NCI-H146 treated with DMSO at 0.1 percent for 48 hours (cell line): ENCODE data around the gene SIPA1.
A peak's percentile ranks its signal among the peaks of the same experiment; 100 is the strongest.

ENCODE experiments used
- DNase-seq: peaks from one replicate; lab custom pipeline; 2025; ENCODE audit not compliant: unreplicated experiment; lab: John Stamatoyannopoulos, UW

The SIPA1 gene

GRCh38 chr11:65642014-65642671, 4.2 kb downstream of the SIPA1 start:
- DNase-seq = no peak

- no peak for DNase-seq
These were observed 6.1 kb downstream of the SIPA1 start for GRCh38 chr11:65643971-65644370.

- no peak for DNase-seq
These were observed 6.9 kb downstream of the SIPA1 start for GRCh38 chr11:65644837-65645236.

DNA sequence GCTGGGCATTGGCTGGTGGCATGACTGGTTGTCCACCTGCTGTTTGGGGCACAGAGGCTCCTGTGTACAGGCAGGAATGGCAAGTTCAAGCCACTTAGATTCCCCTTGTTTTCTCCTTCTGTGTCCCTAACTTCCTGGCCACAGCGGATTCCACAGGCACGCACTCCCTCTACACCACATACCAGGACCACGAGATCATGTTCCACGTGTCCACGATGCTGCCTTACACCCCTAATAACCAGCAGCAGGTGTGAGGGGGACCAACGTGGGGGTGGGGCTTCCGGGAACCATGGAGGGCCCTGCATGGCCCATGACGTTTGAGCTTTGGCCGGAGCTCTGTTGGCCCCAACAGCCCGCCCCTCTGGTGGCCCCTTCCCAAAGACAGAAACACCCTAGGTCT, 7.8 kb downstream of the SIPA1 start:
- DNase-seq = no peak

DNA sequence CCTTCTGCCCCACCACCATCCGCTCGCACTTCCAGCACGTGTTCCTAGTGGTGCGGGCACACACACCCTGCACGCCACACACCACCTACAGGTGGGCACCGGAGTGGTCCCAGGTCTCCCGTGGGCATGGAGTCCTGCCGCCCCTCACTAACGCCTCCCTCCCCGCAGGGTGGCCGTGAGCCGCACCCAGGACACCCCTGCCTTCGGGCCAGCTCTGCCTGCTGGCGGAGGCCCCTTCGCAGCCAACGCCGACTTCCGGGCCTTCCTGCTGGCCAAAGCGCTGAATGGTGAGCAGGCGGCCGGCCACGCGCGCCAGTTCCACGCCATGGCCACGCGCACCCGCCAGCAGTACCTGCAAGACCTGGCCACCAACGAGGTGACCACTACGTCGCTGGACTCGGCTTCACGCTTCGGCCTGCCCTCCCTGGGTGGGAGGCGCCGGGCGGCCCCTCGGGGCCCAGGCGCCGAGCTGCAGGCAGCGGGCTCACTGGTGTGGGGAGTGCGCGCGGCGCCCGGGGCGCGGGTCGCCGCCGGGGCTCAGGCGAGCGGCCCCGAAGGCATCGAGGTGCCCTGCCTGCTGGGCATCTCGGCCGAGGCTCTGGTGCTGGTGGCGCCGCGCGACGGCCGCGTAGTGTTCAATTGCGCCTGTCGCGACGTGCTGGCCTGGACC, 8.5 kb downstream of the SIPA1 start:
- DNase-seq = no peak

GRCh38 chr11:65646958-65647701, 9.2 kb downstream of the SIPA1 start:
- DNase-seq = no peak

- DNase-seq = no peak
These were observed 11.1 kb downstream of the SIPA1 start for GRCh38 chr11:65648997-65649493.

- no peak for DNase-seq
These were observed 12.0 kb downstream of the SIPA1 start for GRCh38 chr11:65649656-65650546.

- DNase-seq = no peak
These were observed 12.8 kb downstream of the SIPA1 start for GRCh38 chr11:65650547-65651338.

- no peak for DNase-seq
These were observed 13.4 kb downstream of the SIPA1 start for GRCh38 chr11:65651339-65651588.

DNA sequence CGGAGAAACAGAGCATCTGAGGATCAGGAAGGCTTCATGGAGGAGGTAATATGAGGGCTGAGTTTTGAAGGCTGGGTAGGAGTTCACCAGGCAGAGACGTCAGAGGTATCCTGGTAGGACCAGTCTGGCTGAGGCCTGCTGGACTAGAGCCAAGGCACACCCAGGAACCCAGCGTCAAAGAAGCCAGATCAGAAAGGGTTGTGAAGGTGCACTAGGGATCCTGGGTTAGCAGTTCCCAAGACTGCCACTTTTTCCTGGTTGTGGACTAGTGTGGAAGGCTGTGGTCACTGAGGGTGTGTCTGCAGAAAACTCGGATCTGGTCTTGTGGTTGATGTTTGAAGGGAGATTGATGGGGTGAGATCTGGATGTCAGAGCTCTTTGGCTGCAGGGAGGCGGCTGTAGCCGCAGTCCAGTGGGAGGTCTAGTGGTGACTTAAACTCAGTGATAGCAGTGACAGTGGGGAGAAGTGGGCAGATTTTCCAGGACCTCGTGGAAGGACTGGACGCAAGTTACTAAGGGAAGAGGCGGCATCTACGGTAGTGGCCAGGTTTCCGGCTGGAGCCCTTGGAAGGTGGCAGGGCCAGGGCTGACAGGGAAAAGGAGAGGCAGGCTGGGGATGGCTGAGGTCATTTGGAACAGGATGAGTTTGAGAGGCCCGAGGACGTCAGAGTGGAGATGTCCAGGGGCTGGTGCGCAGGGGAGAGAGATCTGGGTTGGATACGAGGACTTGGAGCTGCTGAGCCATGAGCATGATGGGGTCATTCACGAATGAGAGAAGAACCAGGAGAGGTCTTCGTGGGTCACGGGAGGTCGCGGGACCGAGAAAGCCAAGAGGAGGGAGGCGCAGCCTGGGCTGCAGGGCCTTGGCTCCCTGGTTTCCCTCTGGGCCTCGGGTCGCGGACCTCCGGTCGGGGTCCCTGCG, 13.9 kb downstream of the SIPA1 start:
- no peak for DNase-seq

- DNase-seq = peak; percentile 74
These were observed 14.8 kb downstream of the SIPA1 start for GRCh38 chr11:65652511-65653228.

- DNase-seq = no peak
These were observed 15.6 kb downstream of the SIPA1 start for GRCh38 chr11:65653229-65654225.

GRCh38 chr11:65654375-65655349, 16.8 kb downstream of the SIPA1 start:
- DNase-seq = no peak

DNA sequence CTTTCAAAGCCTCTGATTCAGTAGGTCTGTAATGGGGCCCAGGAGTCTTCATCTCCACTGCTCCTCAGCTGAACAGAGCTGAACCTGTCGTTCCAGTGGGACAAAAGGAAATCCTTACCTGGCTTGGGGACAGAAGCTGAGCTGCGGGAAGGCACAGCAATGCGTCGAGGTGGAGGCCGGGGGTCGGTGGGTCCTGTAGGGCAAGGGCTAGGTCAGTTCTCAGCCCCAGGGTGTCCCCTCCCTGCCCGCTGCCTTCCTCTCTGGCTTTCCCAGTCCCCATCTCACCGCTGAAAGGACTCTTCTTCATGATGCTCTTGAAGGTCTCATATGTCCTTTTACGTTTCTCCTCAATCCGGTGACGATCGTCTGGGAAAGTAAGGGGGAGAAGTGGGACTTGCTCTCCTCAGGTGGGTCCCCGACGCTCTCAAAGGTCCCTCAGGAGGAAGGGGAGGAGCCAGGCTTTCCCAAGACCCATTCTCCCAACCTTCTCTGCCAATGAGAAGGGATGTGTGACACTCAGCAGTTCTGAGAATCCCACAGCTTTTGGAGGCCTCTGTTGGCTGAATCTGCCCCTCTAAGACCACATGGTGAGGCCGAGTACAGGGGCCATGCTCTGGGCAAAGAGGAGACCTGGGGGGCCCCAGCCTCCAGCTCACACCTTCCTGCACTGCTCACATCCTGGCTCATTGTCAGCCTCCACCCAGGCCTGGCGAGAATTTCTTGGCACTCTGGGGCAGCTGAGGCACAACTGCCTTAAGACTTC, 17.9 kb downstream of the SIPA1 start:
- DNase-seq = no peak

DNA sequence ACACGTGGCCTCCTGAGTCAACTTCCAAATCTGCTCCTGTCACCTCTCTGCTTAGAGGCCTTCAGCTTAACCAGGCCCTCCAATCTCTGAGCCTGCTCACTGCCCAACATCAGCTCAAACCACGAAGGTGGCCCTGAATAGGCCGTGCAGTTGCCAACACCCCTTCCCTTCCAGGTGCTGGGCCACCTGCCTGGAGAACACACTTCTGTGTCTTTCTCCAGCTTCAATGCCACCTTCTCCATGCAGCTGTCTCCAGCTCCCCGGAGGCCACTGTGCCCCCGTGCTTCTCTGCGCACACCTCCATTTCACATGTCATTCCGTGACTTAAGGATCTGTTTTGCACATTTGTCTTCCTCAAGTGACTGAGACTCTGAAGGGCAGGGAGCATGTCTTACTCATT, 19.5 kb downstream of the SIPA1 start:
- DNase-seq = no peak
